Measurements from ENCODE around the gene GAD1.

The GAD1 gene

GRCh38 chr2:170823088-170823897 lies 6.6 kb downstream of the GAD1 start:
- Histone ChIP-seq H3K9me3 (ENCODE audit: severe bottlenecking) (no peaks in the 10 kb centered on the region), H3K4me3 (ENCODE audit: low read depth, low read length) (no peak overlapping the region), H3K36me3 (no peaks in the 10 kb centered on the region; the same call in 1 of the 2 replicates), H3K27ac (no peak overlapping the region), H3K27me3 (ENCODE audit: insufficient read depth, low read depth, severe bottlenecking) (no peaks in the 10 kb centered on the region)
- no peak for DNase-seq
- no peak for TF ChIP-seq CTCF (IDR thresholded peaks at IDR 0.05; ENCODE audit: low read depth, low read length)

DNA sequence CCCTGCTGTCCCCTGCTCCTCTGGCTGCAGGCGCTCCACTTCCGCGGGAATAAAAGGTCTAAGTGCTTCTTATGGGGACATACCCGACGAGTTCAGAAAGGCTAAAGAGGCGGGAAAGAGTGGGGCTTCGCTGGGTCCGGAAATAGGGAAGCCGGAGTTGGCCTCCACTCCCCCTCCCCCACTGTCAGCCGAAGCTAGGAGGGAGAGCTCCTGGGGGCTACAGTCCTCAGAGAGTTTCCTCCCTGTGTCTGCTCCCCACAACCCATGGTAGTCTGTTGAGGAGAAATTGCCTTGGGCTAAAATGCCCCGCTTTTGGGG lies 7.2 kb downstream of the GAD1 start:
- H3K27ac ChIP-seq = no peak overlapping the region
- no peak overlapping the region for H3K4me3 ChIP-seq (ENCODE audit: low read depth, low read length)
- H3K9me3 ChIP-seq (ENCODE audit: severe bottlenecking) = no peaks in the 10 kb centered on the region
- TF ChIP-seq CTCF (IDR thresholded peaks at IDR 0.05; ENCODE audit: low read depth, low read length) = no peak
- no peaks in the 10 kb centered on the region for H3K27me3 ChIP-seq (ENCODE audit: insufficient read depth, low read depth, severe bottlenecking)
- DNase-seq = no peak
- no peaks in the 10 kb centered on the region; the same call in 1 of the 2 replicates for H3K36me3 ChIP-seq

GRCh38 chr2:170824526-170825015 lies 7.9 kb downstream of the GAD1 start:
- TF ChIP-seq CTCF (IDR thresholded peaks at IDR 0.05; ENCODE audit: low read depth, low read length) = no peak
- DNase-seq = no peak
- Histone ChIP-seq H3K9me3 (ENCODE audit: severe bottlenecking) (no peaks in the 10 kb centered on the region), H3K27ac (no peak overlapping the region), H3K27me3 (ENCODE audit: insufficient read depth, low read depth, severe bottlenecking) (no peaks in the 10 kb centered on the region), H3K4me3 (ENCODE audit: low read depth, low read length) (no peak overlapping the region), H3K36me3 (no peaks in the 10 kb centered on the region)

DNA sequence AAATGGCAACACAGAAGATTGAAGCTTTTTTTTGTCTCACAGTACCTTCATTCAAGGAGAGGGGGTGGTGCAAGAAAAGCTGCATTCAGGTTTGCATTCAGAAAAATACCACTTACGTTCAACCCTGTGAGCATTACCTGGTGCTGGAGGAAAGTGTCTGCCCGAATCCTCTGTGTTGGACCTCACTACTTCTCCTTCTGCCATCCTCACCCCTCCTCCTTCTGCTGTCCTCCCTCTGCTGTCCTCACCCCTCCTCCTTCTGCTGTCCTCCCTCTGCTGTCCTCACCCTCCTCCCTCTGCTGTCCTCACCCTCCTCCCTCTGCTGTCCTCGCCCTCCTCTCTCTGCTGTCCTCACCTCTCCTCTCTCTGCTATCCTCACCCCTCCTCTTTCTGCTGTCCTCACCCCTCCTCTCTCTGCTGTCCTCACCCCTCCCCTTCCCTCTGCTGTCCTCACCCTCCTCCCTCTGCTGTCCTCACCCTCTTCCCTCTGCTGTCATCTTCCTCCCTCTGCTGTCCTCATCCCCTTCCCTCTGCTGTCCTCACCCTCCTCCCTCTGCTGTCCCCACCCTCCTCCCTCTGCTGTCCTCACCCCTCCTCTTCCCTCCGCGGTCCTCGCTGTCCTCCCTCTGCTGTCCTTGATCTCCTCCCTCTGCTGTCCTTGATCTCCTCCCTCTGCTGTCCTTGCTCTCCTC lies 11.3 kb downstream of the GAD1 start:
- no peak for TF ChIP-seq CTCF (IDR thresholded peaks at IDR 0.05; ENCODE audit: low read depth, low read length)
- no peaks in the 10 kb centered on the region for H3K9me3 ChIP-seq (ENCODE audit: severe bottlenecking)
- no peaks in the 10 kb centered on the region for H3K27me3 ChIP-seq (ENCODE audit: insufficient read depth, low read depth, severe bottlenecking)
- DNase-seq = no peak
- H3K27ac ChIP-seq = no peak overlapping the region
- no peak overlapping the region for H3K4me3 ChIP-seq (ENCODE audit: low read depth, low read length)
- H3K36me3 ChIP-seq = peaks cover 4% of the 10 kb centered on the region

DNA sequence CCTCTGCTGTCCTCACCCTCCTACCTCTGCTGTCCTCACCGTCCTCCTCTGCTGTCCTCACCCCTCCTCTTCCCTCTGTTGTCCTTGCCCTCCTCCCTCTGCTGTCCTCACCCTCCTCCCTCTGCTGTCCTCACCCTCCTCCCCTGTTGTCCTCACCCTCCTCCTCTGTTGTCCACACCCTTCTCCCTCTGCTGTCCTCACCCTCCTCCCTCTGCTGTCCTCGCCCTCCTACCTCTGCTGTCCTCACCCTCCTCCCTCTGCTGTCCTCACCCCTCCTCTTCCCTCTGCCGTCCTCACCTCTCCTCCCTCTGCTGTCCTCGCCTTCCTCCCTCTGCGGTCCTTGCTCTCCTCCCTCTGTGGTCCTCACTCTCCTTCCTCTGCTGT lies 11.8 kb downstream of the GAD1 start:
- TF ChIP-seq CTCF (IDR thresholded peaks at IDR 0.05; ENCODE audit: low read depth, low read length) = no peak
- peaks cover 4% of the 10 kb centered on the region for H3K36me3 ChIP-seq
- no peak for DNase-seq
- no peaks in the 10 kb centered on the region for H3K27me3 ChIP-seq (ENCODE audit: insufficient read depth, low read depth, severe bottlenecking)
- H3K9me3 ChIP-seq (ENCODE audit: severe bottlenecking) = no peaks in the 10 kb centered on the region
- no peak overlapping the region for H3K4me3 ChIP-seq (ENCODE audit: low read depth, low read length)
- H3K27ac ChIP-seq = no peak overlapping the region

Data from WERI-Rb-1 (cell line).